OCI-LY7 (cell line): ENCODE data around the gene ATF2.

Source experiments
- CTCF ChIP-seq: fragments of 200-600 bp; sonication (generic); conservative IDR thresholded peaks from 2 replicates; pipeline ENCODE4 v1.5.1; 2014; ENCODE audit warnings: mild to moderate bottlenecking, antibody characterized with exemption, low read length, moderate library complexity, mixed read lengths
- EZH2phosphoT487 ChIP-seq: fragments of 200-600 bp; sonication (generic); IDR thresholded peaks from 2 replicates; pipeline ENCODE4 v1.6.1; 2018; ENCODE audit warnings: low read depth, borderline replicate concordance, mild to moderate bottlenecking, mixed run types, antibody characterized with exemption, low read length, moderate library complexity, mixed read lengths

- TF ChIP-seq CTCF = no peak
- TF ChIP-seq EZH2phosphoT487 = no peak
These were observed 13.9 kb upstream of the ATF2 start for GRCh38 chr2:175181877-175182308.
